Ishikawa (cell line): ENCODE results near the gene PNPLA7.

Experiments used
- CREB1 ChIP-seq: IDR thresholded peaks from 2 replicates; pipeline ENCODE4 v1.6.1; 2012; ENCODE audit warnings: low read depth
- EP300 ChIP-seq: IDR thresholded peaks from 2 replicates; pipeline ENCODE4 v1.6.1; 2012; ENCODE audit warnings: borderline replicate concordance
- RAD21 ChIP-seq: IDR thresholded peaks from 2 replicates; pipeline ENCODE4 v1.6.1; 2012; ENCODE audit warnings: low read depth
- TAF1 ChIP-seq: IDR thresholded peaks from 2 replicates; pipeline ENCODE4 v1.6.1; 2012; ENCODE audit warnings: low read depth, mild to moderate bottlenecking
- TCF12 ChIP-seq: IDR thresholded peaks from 2 replicates; pipeline ENCODE4 v1.6.1; 2012; ENCODE audit warnings: low read depth

DNA sequence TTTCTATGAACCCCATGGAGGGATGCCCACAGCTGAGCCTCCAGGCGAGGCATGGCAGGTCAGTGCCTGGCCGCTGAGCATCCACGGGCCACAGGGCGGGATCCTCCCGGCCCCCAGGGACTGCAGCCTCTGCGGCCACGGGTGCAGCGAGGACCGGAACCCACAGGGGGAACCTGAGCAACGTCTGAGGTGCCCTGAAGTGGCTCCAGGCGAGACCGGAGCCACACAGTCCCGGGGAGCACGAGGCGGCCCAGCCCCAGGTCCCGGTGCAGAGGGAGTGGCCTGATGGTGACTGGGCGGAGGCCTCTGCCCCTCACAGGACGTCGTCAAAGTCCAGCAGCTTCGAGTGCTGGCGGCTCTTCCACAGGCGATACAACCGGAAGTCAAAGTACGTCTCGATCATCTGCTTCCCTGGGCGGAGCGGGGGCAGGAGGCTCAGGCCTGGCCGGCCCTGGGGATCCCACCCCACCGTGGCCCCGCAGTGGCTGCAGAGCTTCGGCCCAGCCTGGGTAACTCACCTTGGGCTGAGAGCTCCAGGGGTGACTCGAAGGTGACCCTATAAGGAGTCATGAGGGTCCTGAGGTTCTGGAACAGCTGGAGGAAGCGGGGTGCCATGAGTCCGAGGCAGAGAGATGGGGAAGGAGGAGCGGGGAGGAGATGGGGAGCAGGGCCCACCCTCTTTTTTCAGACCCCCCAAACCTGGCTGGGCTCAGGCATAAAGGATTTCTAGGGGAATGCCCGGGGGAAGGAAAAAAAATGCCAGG, 100.9 kb downstream of the PNPLA7 start:
- TF ChIP-seq EP300 (no peak), CREB1 (no peak), RAD21 (no peak), TCF12 (no peak), TAF1 (0 out of 2 replicates have a peak, but pooled peaks have one; percentile 6)
